PFSK-1 (cell line): Measurements from ENCODE around the gene SEC14L1.

ENCODE experiments used
- FOXP2 ChIP-seq: optimal IDR thresholded peaks from 2 replicates; pipeline ENCODE3; 2011; ENCODE audit warnings: borderline replicate concordance, control low read depth, inconsistent platforms; ENCODE audit not compliant: insufficient read depth; ENCODE audit errors: extremely low read length, extremely low read depth
- POLR2AphosphoS5 ChIP-seq: IDR thresholded peaks from 2 replicates; pipeline ENCODE4 v1.6.1; 2012; ENCODE audit warnings: low read depth, mild to moderate bottlenecking, control low read depth, low read length, moderate library complexity
- SIN3A ChIP-seq: IDR thresholded peaks from 2 replicates; pipeline ENCODE4 v1.6.1; 2012; ENCODE audit warnings: mild to moderate bottlenecking, low read length, moderate library complexity, borderline replicate concordance; ENCODE audit not compliant: insufficient read depth
- TAF1 ChIP-seq: IDR thresholded peaks from 2 replicates; pipeline ENCODE4 v1.6.1; 2012; ENCODE audit warnings: low read length, control low read depth, borderline replicate concordance; ENCODE audit not compliant: insufficient read depth
- TF ChIP-seq, protein P1 (sequence below), 2 experiments: IDR thresholded peaks; 2 replicates each; pipeline versions ENCODE4 v1.6.1 to v1.8.0; 2011 to 2012; ENCODE audit warnings: low read depth in 2 of 2, low read length in 2 of 2, control low read depth in 1 of 2, inconsistent platforms in 1 of 2, mild to moderate bottlenecking in 1 of 2, moderate library complexity in 1 of 2; ENCODE audit not compliant: insufficient read depth in 1 of 2

SEC14L1 gene

DNA sequence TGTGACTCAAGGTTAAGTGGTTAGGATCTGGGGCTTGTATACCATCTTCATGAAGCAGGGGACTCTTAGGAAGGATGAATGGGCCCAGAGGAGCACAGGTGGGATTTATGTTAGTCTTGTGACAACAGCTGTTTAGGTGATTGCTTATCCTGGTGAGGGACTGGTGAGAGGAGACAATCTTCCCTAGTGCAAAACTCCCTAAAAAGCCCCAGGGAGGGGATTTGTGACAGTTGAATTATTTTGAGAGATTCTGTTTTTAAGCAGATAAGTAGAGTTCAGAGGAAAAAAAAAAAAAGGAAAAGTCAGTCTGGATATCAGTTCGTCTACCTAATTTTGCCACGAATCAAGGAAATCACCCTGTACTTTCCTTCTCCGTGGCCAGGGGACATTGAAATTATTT lies 35.1 kb upstream of the SEC14L1 start:
- TF ChIP-seq SIN3A (no peak), POLR2AphosphoS5 (no peak), TAF1 (no peak), FOXP2 (no peak)
- TF ChIP-seq, protein P1, sequence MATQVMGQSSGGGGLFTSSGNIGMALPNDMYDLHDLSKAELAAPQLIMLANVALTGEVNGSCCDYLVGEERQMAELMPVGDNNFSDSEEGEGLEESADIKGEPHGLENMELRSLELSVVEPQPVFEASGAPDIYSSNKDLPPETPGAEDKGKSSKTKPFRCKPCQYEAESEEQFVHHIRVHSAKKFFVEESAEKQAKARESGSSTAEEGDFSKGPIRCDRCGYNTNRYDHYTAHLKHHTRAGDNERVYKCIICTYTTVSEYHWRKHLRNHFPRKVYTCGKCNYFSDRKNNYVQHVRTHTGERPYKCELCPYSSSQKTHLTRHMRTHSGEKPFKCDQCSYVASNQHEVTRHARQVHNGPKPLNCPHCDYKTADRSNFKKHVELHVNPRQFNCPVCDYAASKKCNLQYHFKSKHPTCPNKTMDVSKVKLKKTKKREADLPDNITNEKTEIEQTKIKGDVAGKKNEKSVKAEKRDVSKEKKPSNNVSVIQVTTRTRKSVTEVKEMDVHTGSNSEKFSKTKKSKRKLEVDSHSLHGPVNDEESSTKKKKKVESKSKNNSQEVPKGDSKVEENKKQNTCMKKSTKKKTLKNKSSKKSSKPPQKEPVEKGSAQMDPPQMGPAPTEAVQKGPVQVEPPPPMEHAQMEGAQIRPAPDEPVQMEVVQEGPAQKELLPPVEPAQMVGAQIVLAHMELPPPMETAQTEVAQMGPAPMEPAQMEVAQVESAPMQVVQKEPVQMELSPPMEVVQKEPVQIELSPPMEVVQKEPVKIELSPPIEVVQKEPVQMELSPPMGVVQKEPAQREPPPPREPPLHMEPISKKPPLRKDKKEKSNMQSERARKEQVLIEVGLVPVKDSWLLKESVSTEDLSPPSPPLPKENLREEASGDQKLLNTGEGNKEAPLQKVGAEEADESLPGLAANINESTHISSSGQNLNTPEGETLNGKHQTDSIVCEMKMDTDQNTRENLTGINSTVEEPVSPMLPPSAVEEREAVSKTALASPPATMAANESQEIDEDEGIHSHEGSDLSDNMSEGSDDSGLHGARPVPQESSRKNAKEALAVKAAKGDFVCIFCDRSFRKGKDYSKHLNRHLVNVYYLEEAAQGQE (IDR thresholded peaks at IDR 0.05; ENCODE audit: insufficient read depth in 1 of 2, low read depth in 2 of 2, low read length in 2 of 2) = no peak

DNA sequence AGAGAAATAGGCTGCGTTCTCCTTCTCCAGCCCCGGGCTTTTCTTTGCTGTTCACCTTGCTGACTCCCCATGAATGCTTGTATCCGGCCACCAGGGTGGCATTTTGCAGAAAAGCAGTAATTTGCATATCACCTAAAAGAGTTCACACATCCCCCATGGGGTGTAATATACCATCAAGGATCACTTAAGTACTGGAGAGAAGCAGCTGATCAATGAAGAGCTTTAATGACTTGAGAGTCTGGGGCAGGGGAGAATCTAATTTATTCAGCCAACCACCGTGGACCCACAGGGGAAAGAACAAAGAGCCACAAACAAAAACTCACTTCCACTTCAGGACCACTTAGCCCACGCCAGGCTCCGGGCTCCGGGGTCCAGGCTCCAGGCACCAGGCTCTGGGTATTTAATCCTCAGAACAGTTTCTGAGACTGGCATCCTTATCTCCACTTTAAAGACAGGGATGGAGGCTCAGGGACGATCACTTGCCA lies 33.9 kb upstream of the SEC14L1 start:
- TF ChIP-seq SIN3A (no peak), TAF1 (no peak), FOXP2 (no peak), POLR2AphosphoS5 (no peak)
- TF ChIP-seq, protein P1 (IDR thresholded peaks at IDR 0.05; ENCODE audit: insufficient read depth in 1 of 2, low read depth in 2 of 2, low read length in 2 of 2) = no peak

DNA sequence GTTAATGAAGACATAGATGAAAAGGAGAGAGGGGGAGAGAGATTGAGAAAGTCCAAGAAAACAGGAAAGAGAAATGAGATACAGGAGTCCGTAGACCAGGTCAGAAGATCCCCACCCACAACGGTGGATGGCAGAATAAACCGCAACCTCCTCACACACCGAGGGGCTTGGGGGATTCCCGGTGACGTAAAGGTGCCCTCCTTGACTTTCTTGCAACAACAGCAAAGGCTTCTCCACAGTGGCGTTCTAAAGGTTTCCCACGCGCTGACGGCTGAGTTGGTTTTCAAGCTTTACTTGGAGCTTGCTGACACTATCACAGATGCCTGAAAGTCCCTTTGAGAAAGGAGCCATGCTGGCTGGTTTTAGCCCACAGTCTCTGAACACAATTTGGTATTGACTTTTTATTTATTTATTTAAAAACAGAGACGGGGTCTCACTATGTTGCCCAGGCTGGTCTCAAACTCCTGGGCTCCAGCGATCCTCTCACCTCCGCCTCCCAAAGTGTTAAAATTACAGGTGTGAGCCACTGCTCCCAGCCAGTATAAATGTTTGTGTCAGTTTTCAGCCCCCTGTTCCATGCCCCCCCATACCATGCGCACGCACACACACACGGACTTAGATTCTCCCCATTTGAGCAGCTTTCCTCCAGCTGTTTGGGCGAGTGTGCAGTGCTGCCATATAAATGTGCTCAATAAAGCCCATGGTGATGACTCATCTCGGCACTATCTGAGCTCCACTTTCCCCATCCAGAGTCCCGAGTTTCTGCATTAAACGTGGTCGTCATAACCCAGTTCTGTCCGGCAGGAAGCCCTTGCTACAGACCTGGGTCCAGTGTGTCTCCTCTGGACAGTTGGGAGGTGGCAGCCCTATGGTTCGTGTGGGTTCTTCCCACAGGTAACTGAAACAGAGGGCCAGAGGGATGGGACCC lies 33.0 kb upstream of the SEC14L1 start:
- no peak for TF ChIP-seq TAF1
- TF ChIP-seq, protein P1 (IDR thresholded peaks at IDR 0.05; ENCODE audit: insufficient read depth in 1 of 2, low read depth in 2 of 2, low read length in 2 of 2) = no peak
- TF ChIP-seq POLR2AphosphoS5 = no peak
- no peak for TF ChIP-seq FOXP2
- TF ChIP-seq SIN3A = no peak

DNA sequence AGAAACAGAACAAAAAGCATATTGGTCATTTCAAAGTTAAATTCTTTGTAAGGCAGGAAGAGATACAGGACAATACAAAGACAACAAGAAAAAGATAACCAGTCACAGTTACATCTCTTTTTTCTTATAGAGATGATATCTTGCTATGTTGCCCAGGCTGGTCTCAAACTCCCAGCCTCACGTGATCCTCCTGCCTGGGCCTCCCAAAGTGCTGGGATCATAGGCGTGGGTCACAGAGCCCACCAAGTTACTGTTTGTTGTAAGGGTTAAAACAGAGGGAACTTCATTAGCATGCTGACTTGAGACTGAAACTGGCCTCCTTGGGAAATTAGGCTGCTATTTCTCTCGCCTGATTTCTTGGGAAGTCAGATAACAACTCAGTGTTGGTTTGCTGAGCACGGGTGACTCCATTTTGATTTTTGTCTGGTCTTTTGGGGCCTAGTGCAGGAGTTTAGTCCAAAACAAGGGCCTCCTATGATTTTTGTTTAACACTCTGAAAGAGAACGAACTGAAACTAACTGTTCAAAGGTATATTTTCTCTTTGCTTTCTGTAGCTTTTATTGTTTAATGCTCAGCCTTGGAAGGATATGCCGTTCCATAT lies 31.5 kb upstream of the SEC14L1 start:
- no peak for TF ChIP-seq TAF1

DNA sequence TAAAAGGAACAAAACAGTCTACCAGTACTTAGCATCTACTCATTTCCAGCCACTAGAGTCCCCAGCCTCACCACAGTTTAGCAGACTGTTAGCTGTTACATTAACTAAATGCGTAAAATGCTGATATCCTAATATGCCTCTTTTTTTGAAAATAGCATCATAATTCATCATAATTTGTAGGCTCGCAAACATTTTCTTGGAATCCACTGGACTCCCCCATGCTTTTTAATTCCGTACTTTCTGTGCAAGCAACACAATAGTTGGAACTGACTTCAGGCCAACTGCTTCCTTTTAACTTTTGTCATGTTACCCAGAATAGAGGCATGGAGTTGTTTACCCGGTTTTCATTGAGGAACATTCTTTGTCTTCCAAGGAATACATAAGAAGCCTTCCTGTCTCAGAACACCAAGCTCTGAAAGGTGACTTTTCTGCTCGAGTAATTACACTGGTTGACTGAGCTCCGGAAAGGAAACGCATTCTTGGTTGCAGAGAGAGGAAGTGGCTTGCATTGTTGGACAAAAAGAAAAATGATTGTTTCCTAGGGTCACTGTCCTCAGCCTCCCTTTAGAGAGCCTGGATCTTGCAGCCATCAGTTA lies 30.9 kb upstream of the SEC14L1 start:
- TF ChIP-seq SIN3A = no peak
- TF ChIP-seq, protein P1 (IDR thresholded peaks at IDR 0.05; ENCODE audit: insufficient read depth in 1 of 2, low read depth in 2 of 2, low read length in 2 of 2) = peak in 1 of 2 experiments; percentile 65; a peak in 1 of 4 replicates
- peak; percentile 46; the same call in 1 of the 2 replicates for TF ChIP-seq TAF1
- no peak for TF ChIP-seq POLR2AphosphoS5
- no peak for TF ChIP-seq FOXP2
